Endothelial cell of umbilical vein (primary cell): ENCODE measurements around the gene USH2A. TPM values are rescaled to one million over a fixed set of nuclear protein-coding genes. Genes with fewer than 3 reads are reported as not detected.

Experiments used
- BruUV-seq: library from RNA; stranded (reverse); fragments of 400-500 nt; replicated peaks from 2 replicates; lab custom pipeline; 2021; lab: Mats Ljungman, UMichigan
- CTCF ChIA-PET: fragments of 300-600, 350-600 bp; sonication (Branson Sonifier 250); formaldehyde crosslinking; loops from one replicate; lab custom pipeline; 2021; ENCODE audit warnings: antibody characterized with exemption, inconsistent platforms; lab: Charles Lee
- POLR2A ChIA-PET: fragments of 300-600, 350-600 bp; sonication (Branson Sonifier 250); formaldehyde crosslinking; loops from one replicate; lab custom pipeline; 2021; ENCODE audit warnings: antibody characterized with exemption, inconsistent platforms; lab: Charles Lee
- DNase-seq: peaks from one replicate; pipeline ENCODE4 v3.0.0-alpha.2; 2011; ENCODE audit warnings: low read depth, low spot score
- FAIRE-seq: peaks from 2 replicates; lab custom pipeline; 2011; peaks lifted over from hg19 to GRCh38; lab: Jason Lieb, UNC
- H2AFZ ChIP-seq: 2 replicates; pipeline ENCODE4 v1.6.0; 2012; ENCODE audit warnings: low read depth, low read length, control low read depth, inconsistent platforms
- H3K27ac ChIP-seq: 2 replicates; pipeline ENCODE4 v1.5.1; 2011; ENCODE audit warnings: low read depth, mild to moderate bottlenecking, control low read depth, low read length, moderate library complexity; ENCODE audit not compliant: insufficient read depth
- H3K27me3 ChIP-seq, 2 experiments: 2 replicates each; pipeline versions ENCODE4 v1.6.0 to v1.6.1; 2011; ENCODE audit warnings: low read length in 2 of 2, mixed read lengths in 1 of 2; ENCODE audit not compliant: control insufficient read depth in 2 of 2, insufficient read depth in 2 of 2
- H3K36me3 ChIP-seq, 2 experiments: 2 replicates in 1 of 2; 3 replicates in 1 of 2; pipeline ENCODE4 v1.5.1; 2011; ENCODE audit warnings: low read length in 2 of 2, mild to moderate bottlenecking in 1 of 2, moderate library complexity in 1 of 2; ENCODE audit not compliant: control insufficient read depth in 2 of 2, insufficient read depth in 2 of 2; ENCODE audit errors: extremely low read depth in 1 of 2
- H3K4me1 ChIP-seq: 3 replicates; pipeline ENCODE4 v1.5.1; 2011; ENCODE audit warnings: mild to moderate bottlenecking, low read length; ENCODE audit not compliant: control insufficient read depth, insufficient read depth; ENCODE audit errors: extremely low read depth
- H3K4me2 ChIP-seq: 2 replicates; pipeline ENCODE4 v1.6.1; 2011; ENCODE audit warnings: low read length, control low read depth, mixed read lengths; ENCODE audit not compliant: insufficient read depth
- H3K4me3 ChIP-seq, 3 experiments: fragments of 200-600 bp in 1 of 3; sonication (generic), shearing (Covaris generic) in 1 of 3; replicated peaks in 1 of 3; 2 replicates each; pipeline ENCODE4 v1.5.1; 2011 to 2016; ENCODE audit warnings: control low read depth in 3 of 3, low read length in 3 of 3, mild to moderate bottlenecking in 2 of 3, inconsistent platforms in 1 of 3, low read depth in 1 of 3, moderate library complexity in 1 of 3; ENCODE audit not compliant: insufficient read depth in 1 of 3
- H3K79me2 ChIP-seq: 2 replicates; pipeline ENCODE4 v1.6.0; 2012; ENCODE audit warnings: low read length, inconsistent platforms; ENCODE audit not compliant: control insufficient read depth, insufficient read depth
- H3K9ac ChIP-seq: replicated peaks from 2 replicates; pipeline ENCODE3; 2011; ENCODE audit warnings: low read length, control low read depth; ENCODE audit not compliant: insufficient read depth; ENCODE audit errors: extremely low read depth
- H3K9me1 ChIP-seq: replicated peaks from 3 replicates; pipeline ENCODE4 v1.6.0; 2011; ENCODE audit warnings: mild to moderate bottlenecking, low read length; ENCODE audit not compliant: control insufficient read depth, insufficient read depth; ENCODE audit errors: extremely low read depth
- H3K9me3 ChIP-seq: replicated peaks from 2 replicates; pipeline ENCODE4 v1.5.1; 2012; ENCODE audit warnings: low read length, inconsistent platforms; ENCODE audit not compliant: control insufficient read depth, insufficient read depth
- H4K20me1 ChIP-seq: replicated peaks from 2 replicates; pipeline ENCODE3; 2011; ENCODE audit warnings: mild to moderate bottlenecking, low read length; ENCODE audit not compliant: control insufficient read depth, insufficient read depth; ENCODE audit errors: extremely low read depth
- CTCF ChIP-seq, 2 donors: IDR thresholded peaks; 1 replicate in 1 of 2; 2 replicates in 1 of 2; pipeline ENCODE4 v1.5.1; 2011; ENCODE audit warnings: low read length in 2 of 2, mild to moderate bottlenecking in 2 of 2, moderate library complexity in 2 of 2, control low read depth in 1 of 2, inconsistent platforms in 1 of 2, low read depth in 1 of 2; ENCODE audit not compliant: insufficient read depth in 1 of 2; ENCODE audit errors: extremely low read depth in 1 of 2
- EZH2 ChIP-seq: IDR thresholded peaks from 2 replicates; pipeline ENCODE4 v1.6.1; 2012; ENCODE audit warnings: borderline replicate concordance, low read depth, mild to moderate bottlenecking, moderate library complexity, low read length, inconsistent platforms; ENCODE audit not compliant: severe bottlenecking
- FOS ChIP-seq: IDR thresholded peaks from 2 replicates; pipeline ENCODE4 v1.6.1; 2011; ENCODE audit warnings: mild to moderate bottlenecking, low read length, moderate library complexity, borderline replicate concordance; ENCODE audit not compliant: insufficient read depth
- GATA2 ChIP-seq: IDR thresholded peaks from 2 replicates; pipeline ENCODE4 v1.7.0; 2011; ENCODE audit warnings: low read depth, mild to moderate bottlenecking, moderate library complexity, mixed read lengths, low read length; ENCODE audit not compliant: insufficient read length, insufficient read depth
- JUN ChIP-seq: IDR thresholded peaks from 2 replicates; pipeline ENCODE4 v1.6.1; 2011; ENCODE audit warnings: borderline replicate concordance, low read depth; ENCODE audit not compliant: insufficient read length, insufficient read depth
- MAX ChIP-seq: IDR thresholded peaks from 2 replicates; pipeline ENCODE4 v1.6.1; 2011; ENCODE audit not compliant: insufficient read depth, insufficient read length
- MYC ChIP-seq: IDR thresholded peaks from one replicate; pipeline ENCODE4 v1.6.1; 2011; ENCODE audit warnings: mild to moderate bottlenecking, low read depth, low read length
- POLR2A ChIP-seq: IDR thresholded peaks from 2 replicates; pipeline ENCODE4 v1.6.1; 2012; ENCODE audit warnings: low read depth, mild to moderate bottlenecking, control low read depth, low read length
- POLR2AphosphoS5 ChIP-seq: IDR thresholded peaks from 2 replicates; pipeline ENCODE4 v1.6.1; 2012; ENCODE audit warnings: low read depth, mild to moderate bottlenecking, control low read depth, low read length, moderate library complexity; ENCODE audit not compliant: insufficient read depth
- dilution Hi-C: fragments of 300-500 bp; cut with MboI; formaldehyde crosslinking; loops from one replicate; pipeline ENCODE4 v1.15.0; 2019; ENCODE audit warnings: low sequenced_read_pairs; ENCODE audit not compliant: extremely low pct_ligation_motif_present
- intact Hi-C: fragments of 100-400 bp; cut with micrococcal nuclease; formaldehyde crosslinking; loops from one replicate; pipeline ENCODE4 v1.10.0; 2022
- polyA plus RNA-seq, 4 experiments: library from polyadenylated mRNA; depleted of rRNA in 3 of 4; stranded (reverse) in 3 of 4; unstranded in 1 of 4; fragments of >200 nt; gene quantifications; 2 replicates each; pipeline versions ENCODE4 v1.2.1 to v1.2.3, GENCODE V29; 2011 to 2012; ENCODE audit warnings: missing spikeins in 1 of 4
- total RNA-seq: library from RNA; stranded (reverse); gene quantifications from 2 replicates; pipeline ENCODE4 v1.2.3, GENCODE V29; 2021

USH2A gene
- total and polyA plus RNA-seq, 2 donors (not counting 3 experiments of a cell fraction or from before 2014, with no cell fraction given) = not detected

GRCh38 chr1:216142921-216143320 is 280.3 kb downstream of the USH2A start:
- TF ChIP-seq JUN (no peak), CTCF (IDR thresholded peaks at IDR 0.05; ENCODE audit: extremely low read depth in 1 of 2, insufficient read depth in 1 of 2, low read depth in 1 of 2, low read length in 2 of 2) (no peak), POLR2AphosphoS5 (no peak)
- FAIRE-seq (no peak), DNase-seq (no peak)
- no peaks in the 10 kb centered on the region for H3K9me1 ChIP-seq
- no peaks in the 10 kb centered on the region for H3K27me3 ChIP-seq
- no peak overlapping the region for H3K4me2 ChIP-seq
- no peaks in the 10 kb centered on the region for H3K79me2 ChIP-seq
- BruUV-seq = no TSS peak
- ChIA-PET CTCF (no interaction called here), POLR2A (no interaction called here)
- no peak overlapping the region for H3K4me3 ChIP-seq
- H3K9ac ChIP-seq = no peak overlapping the region
- no peaks in the 10 kb centered on the region for H3K36me3 ChIP-seq
- no peaks in the 10 kb centered on the region for H3K4me1 ChIP-seq
- intact Hi-C loops = no loop called here
- H2AFZ ChIP-seq = no peak overlapping the region
- no peaks in the 10 kb centered on the region for H4K20me1 ChIP-seq
- no peak overlapping the region for H3K27ac ChIP-seq
- H3K9me3 ChIP-seq = no peaks in the 10 kb centered on the region
- dilution Hi-C loops = no loop called here

- POLR2A ChIA-PET = no interaction called here
- no TSS peak for BruUV-seq
- H3K36me3 ChIP-seq = no peaks in the 10 kb centered on the region
- H3K79me2 ChIP-seq = no peaks in the 10 kb centered on the region
- CTCF ChIA-PET = no interaction called here
- no peaks in the 10 kb centered on the region for H3K9me1 ChIP-seq
- H3K9me3 ChIP-seq = peaks cover 2% of the 10 kb centered on the region
- no peak for DNase-seq
- H3K9ac ChIP-seq = no peak overlapping the region
- H4K20me1 ChIP-seq = no peaks in the 10 kb centered on the region
- H3K27me3 ChIP-seq = no peaks in the 10 kb centered on the region
- H3K4me3 ChIP-seq = no peak overlapping the region
- TF ChIP-seq JUN (no peak), EZH2 (no peak), CTCF (IDR thresholded peaks at IDR 0.05; ENCODE audit: extremely low read depth in 1 of 2, insufficient read depth in 1 of 2, low read depth in 1 of 2, low read length in 2 of 2) (no peak), MAX (no peak), FOS (no peak), POLR2A (no peak), MYC (no peak), POLR2AphosphoS5 (no peak), GATA2 (no peak)
- no peak for FAIRE-seq
- dilution Hi-C loops = no loop called here
- H3K4me2 ChIP-seq = no peak overlapping the region
- H3K4me1 ChIP-seq = no peaks in the 10 kb centered on the region
- intact Hi-C loops = no loop called here
- no peak overlapping the region for H2AFZ ChIP-seq
- H3K27ac ChIP-seq = no peak overlapping the region
Measured at GRCh38 chr1:216140730-216141524, 282.3 kb downstream of the USH2A start.
